Fibroblast of lung (primary cell): ENCODE data around the gene TMC6. TPM values are rescaled to one million over a fixed set of nuclear protein-coding genes. Genes with fewer than 3 reads are reported as not detected.

Experiments used
- DNase-seq, 2 donors: peaks; one replicate each; pipeline versions ENCODE4 v3.0.0 to v3.0.0-alpha.2; 2010; ENCODE audit warnings: low read depth in 2 of 2
- H2AFZ ChIP-seq: 2 replicates; pipeline ENCODE4 v1.5.1; 2012; ENCODE audit warnings: low read length, control low read depth, inconsistent platforms
- H3K27ac ChIP-seq: 2 replicates; pipeline ENCODE4 v1.5.1; 2011; ENCODE audit warnings: low read length, control low read depth; ENCODE audit not compliant: insufficient read depth
- H3K27me3 ChIP-seq: 2 replicates; pipeline ENCODE4 v1.5.1; 2011; ENCODE audit warnings: mild to moderate bottlenecking, low read length; ENCODE audit not compliant: control insufficient read depth, insufficient read depth
- H3K36me3 ChIP-seq: 2 replicates; pipeline ENCODE4 v1.5.1; 2011; ENCODE audit warnings: low read length; ENCODE audit not compliant: control insufficient read depth, insufficient read depth
- H3K4me1 ChIP-seq: 2 replicates; pipeline ENCODE4 v1.5.1; 2011; ENCODE audit warnings: low read length; ENCODE audit not compliant: control insufficient read depth, insufficient read depth; ENCODE audit errors: extremely low read depth
- H3K4me2 ChIP-seq: 2 replicates; pipeline ENCODE4 v1.5.1; 2011; ENCODE audit warnings: low read length, control low read depth; ENCODE audit not compliant: insufficient read depth; ENCODE audit errors: extremely low read depth
- H3K4me3 ChIP-seq, 4 experiments: fragments of 200-600 bp in 1 of 4; sonication (generic) in 1 of 4; replicated peaks in 1 of 4; 2 replicates each; pipeline ENCODE4 v1.5.1; 2011 to 2016; ENCODE audit warnings: low read length in 4 of 4, low read depth in 3 of 4, mild to moderate bottlenecking in 3 of 4, control low read depth in 2 of 4, inconsistent platforms in 1 of 4, mixed read lengths in 1 of 4; ENCODE audit not compliant: insufficient read depth in 1 of 4; ENCODE audit errors: control extremely low read depth in 1 of 4
- H3K79me2 ChIP-seq: 2 replicates; pipeline ENCODE4 v1.5.1; 2012; ENCODE audit warnings: mild to moderate bottlenecking, low read length, inconsistent platforms; ENCODE audit not compliant: control insufficient read depth, insufficient read depth
- H3K9ac ChIP-seq: 2 replicates; pipeline ENCODE4 v1.5.1; 2011; ENCODE audit warnings: mild to moderate bottlenecking, low read length, control low read depth; ENCODE audit not compliant: insufficient read depth
- H3K9me3 ChIP-seq: 2 replicates; pipeline ENCODE4 v1.5.1; 2012; ENCODE audit warnings: low read depth, low read length; ENCODE audit not compliant: control insufficient read depth, insufficient read depth
- H4K20me1 ChIP-seq: 2 replicates; pipeline ENCODE4 v1.5.1; 2011; ENCODE audit warnings: low read length; ENCODE audit not compliant: control insufficient read depth, insufficient read depth; ENCODE audit errors: extremely low read depth
- EZH2 ChIP-seq: IDR thresholded peaks from 2 replicates; pipeline ENCODE4 v1.5.1; 2012; ENCODE audit warnings: low read length, control low read depth, mild to moderate bottlenecking; ENCODE audit errors: missing control alignments
- polyA plus RNA-seq, 2 donors: library from polyadenylated mRNA; depleted of rRNA in 1 of 2; stranded (reverse) in 1 of 2; unstranded in 1 of 2; fragments of >200 nt; gene quantifications; 2 replicates each; pipeline ENCODE4 v1.2.1, GENCODE V29; 2011 to 2012; ENCODE audit warnings: missing spikeins in 1 of 2
- total RNA-seq: library from RNA; depleted of rRNA; stranded (reverse); fragments of >200 nt; gene quantifications from 2 replicates; pipeline ENCODE4 v1.2.1, GENCODE V29; 2014
- TF ChIP-seq, protein P1 (sequence below), 2 donors: IDR thresholded peaks in 1 of 2; conservative IDR thresholded peaks in 1 of 2; 1 replicate in 1 of 2; 2 replicates in 1 of 2; pipeline ENCODE4 v1.5.1; 2011 to 2012; ENCODE audit warnings: low read length in 2 of 2, control low read depth in 1 of 2, inconsistent platforms in 1 of 2, low read depth in 1 of 2, mild to moderate bottlenecking in 1 of 2

The TMC6 gene
- total and polyA plus RNA-seq, 2 donors (not counting 1 experiment from before 2014, with no cell fraction given) = 0.17 to 1.3 TPM

DNA sequence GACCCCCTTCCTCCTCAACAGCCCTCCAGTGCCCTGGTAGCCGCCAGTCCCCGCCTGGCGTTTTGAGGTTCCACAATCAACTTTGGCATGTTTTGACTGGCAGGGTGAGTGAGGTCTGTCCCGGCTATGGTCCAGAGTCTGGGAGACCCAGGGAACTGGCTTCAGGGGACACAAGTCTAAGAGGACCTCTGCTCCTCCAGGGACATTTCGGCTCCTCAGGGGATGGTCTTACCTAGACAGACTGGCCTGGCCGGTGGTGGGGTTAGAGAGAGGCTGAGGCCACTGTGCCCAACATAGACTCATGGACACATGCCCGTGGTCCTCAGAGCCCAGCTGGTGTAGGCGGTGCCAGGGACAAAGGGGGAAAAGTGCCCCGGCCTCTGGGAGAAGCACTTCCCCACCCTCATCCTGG is 4.2 kb upstream of the TMC6 start:
- Histone ChIP-seq H3K4me1 (peaks cover 2% of the 10 kb centered on the region), H3K4me2 (no peak overlapping the region), H2AFZ (no peak overlapping the region), H3K79me2 (no peaks in the 10 kb centered on the region), H3K4me3 (no peak overlapping the region), H3K9me3 (no peaks in the 10 kb centered on the region), H3K27ac (no peak overlapping the region), H3K36me3 (no peaks in the 10 kb centered on the region), H4K20me1 (no peaks in the 10 kb centered on the region), H3K9ac (no peak overlapping the region), H3K27me3 (peaks cover 23% of the 10 kb centered on the region)
- DNase-seq = no peak
- TF ChIP-seq, protein P1, sequence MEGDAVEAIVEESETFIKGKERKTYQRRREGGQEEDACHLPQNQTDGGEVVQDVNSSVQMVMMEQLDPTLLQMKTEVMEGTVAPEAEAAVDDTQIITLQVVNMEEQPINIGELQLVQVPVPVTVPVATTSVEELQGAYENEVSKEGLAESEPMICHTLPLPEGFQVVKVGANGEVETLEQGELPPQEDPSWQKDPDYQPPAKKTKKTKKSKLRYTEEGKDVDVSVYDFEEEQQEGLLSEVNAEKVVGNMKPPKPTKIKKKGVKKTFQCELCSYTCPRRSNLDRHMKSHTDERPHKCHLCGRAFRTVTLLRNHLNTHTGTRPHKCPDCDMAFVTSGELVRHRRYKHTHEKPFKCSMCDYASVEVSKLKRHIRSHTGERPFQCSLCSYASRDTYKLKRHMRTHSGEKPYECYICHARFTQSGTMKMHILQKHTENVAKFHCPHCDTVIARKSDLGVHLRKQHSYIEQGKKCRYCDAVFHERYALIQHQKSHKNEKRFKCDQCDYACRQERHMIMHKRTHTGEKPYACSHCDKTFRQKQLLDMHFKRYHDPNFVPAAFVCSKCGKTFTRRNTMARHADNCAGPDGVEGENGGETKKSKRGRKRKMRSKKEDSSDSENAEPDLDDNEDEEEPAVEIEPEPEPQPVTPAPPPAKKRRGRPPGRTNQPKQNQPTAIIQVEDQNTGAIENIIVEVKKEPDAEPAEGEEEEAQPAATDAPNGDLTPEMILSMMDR (conservative IDR thresholded peaks at IDR 0.05 in 1 of 2, IDR thresholded peaks at IDR 0.05 in 1 of 2; ENCODE audit: low read depth in 1 of 2, low read length in 2 of 2) = no peak
- peak; percentile 32 for TF ChIP-seq EZH2

DNA sequence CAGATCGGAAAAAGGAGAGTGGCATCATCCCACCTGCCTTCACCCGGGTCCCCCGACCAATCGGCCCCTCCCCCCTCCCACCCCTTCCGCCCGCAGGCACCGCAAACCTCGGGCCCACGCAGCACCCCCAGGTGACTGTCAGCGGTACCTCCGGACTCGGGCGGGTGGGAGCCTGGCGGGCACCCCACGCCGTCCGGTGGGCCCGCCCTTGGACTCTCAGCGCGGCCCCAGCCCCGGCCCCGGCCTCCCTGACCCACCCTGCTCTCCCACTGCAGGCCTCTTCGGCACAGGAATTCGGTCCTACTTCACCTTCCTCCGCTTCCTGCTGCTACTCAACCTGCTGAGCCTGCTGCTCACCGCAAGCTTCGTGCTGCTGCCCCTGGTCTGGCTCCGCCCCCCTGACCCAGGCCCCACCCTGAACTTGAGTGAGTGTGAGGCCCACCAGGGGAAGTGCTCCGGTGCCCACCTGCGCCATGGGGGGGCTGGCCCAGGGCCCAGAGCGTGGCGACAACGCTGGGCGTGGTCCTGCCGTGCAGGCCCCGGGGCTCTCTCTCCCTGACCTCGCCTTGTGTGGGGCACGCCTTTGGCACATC is 3.6 kb upstream of the TMC6 start:
- Histone ChIP-seq H3K27me3 (peaks cover 28% of the 10 kb centered on the region), H2AFZ (no peak overlapping the region), H3K4me1 (peaks cover 2% of the 10 kb centered on the region), H3K27ac (no peak overlapping the region), H3K9ac (no peak overlapping the region), H3K4me2 (no peak overlapping the region), H3K79me2 (no peaks in the 10 kb centered on the region), H3K36me3 (no peaks in the 10 kb centered on the region), H4K20me1 (no peaks in the 10 kb centered on the region), H3K9me3 (no peaks in the 10 kb centered on the region), H3K4me3 (no peak overlapping the region)
- no peak for DNase-seq
- TF ChIP-seq EZH2 = no peak
- TF ChIP-seq, protein P1 (conservative IDR thresholded peaks at IDR 0.05 in 1 of 2, IDR thresholded peaks at IDR 0.05 in 1 of 2; ENCODE audit: low read depth in 1 of 2, low read length in 2 of 2) = no peak

DNA sequence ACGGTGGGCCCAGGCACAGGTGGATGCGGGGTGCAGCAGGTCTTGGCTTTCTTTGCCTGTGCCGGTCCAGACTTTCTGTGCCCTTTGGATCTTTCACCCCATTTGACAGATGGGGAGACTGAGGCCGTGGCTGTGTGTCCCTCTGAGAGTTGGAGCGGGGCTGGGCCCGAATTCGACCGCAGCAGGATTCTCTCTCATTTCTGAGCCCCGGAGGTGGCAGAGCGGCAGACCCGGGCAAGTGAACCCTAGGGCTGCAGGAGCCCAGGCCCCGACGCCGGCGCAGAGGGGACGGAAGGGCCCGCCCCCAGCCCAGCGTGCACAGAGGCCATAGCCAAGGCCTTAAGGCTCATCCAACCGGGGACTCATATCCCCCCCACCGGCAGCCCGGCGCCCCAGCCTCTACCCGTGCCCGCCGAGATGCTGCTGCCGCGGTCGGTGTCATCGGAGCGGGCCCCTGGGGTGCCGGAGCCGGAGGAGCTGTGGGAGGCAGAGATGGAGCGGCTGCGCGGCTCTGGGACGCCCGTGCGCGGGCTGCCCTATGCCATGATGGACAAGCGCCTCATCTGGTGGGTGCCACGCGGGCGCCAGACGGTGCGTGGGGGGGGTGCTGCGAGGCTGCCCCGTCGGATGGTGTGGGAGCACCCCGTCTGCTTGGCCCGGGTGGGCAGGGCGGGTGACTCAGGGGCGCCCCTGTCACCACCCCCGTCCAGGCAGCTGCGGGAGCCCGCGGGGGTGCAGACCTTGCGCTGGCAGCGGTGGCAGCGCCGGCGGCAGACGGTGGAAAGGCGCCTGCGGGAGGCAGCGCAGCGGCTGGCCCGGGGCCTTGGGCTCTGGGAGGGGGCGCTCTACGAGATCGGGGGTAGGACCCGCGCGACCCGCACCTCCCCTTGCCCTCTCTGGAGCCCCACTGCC is 2.9 kb upstream of the TMC6 start:
- Histone ChIP-seq H3K4me1 (peaks cover 2% of the 10 kb centered on the region), H4K20me1 (no peaks in the 10 kb centered on the region), H3K36me3 (no peaks in the 10 kb centered on the region), H2AFZ (no peak overlapping the region), H3K79me2 (no peaks in the 10 kb centered on the region), H3K9me3 (no peaks in the 10 kb centered on the region), H3K27ac (no peak overlapping the region), H3K27me3 (peaks cover 28% of the 10 kb centered on the region), H3K4me3 (no peak overlapping the region), H3K9ac (no peak overlapping the region), H3K4me2 (no peak overlapping the region)
- TF ChIP-seq EZH2 = no peak
- TF ChIP-seq, protein P1 (conservative IDR thresholded peaks at IDR 0.05 in 1 of 2, IDR thresholded peaks at IDR 0.05 in 1 of 2; ENCODE audit: low read depth in 1 of 2, low read length in 2 of 2) = no peak
- DNase-seq = no peak
